Mucosa of rectum (tissue), 2 donors: ENCODE results near the gene DGKI.

Experiments used
- H3K27ac ChIP-seq, 2 donors: one replicate each; pipeline ENCODE4 v1.7.0; 2013; ENCODE audit warnings: inconsistent platforms in 2 of 2, low read depth in 2 of 2, low read length in 2 of 2
- H3K27me3 ChIP-seq, 2 donors: one replicate each; pipeline ENCODE4 v1.7.0; 2013; ENCODE audit warnings: low read length in 2 of 2; ENCODE audit not compliant: control insufficient read depth in 2 of 2, insufficient read depth in 2 of 2
- H3K36me3 ChIP-seq, 2 donors: one replicate each; pipeline ENCODE4 v1.7.0; 2013; ENCODE audit warnings: low read length in 2 of 2; ENCODE audit not compliant: control insufficient read depth in 2 of 2, insufficient read depth in 2 of 2
- H3K4me1 ChIP-seq, 2 donors: one replicate each; pipeline ENCODE4 v1.7.0; 2013; ENCODE audit warnings: low read length in 2 of 2, mild to moderate bottlenecking in 1 of 2; ENCODE audit not compliant: control insufficient read depth in 2 of 2, insufficient read depth in 2 of 2
- H3K4me3 ChIP-seq, 2 donors: one replicate each; pipeline ENCODE4 v1.7.0; 2013; ENCODE audit warnings: low read length in 2 of 2
- H3K9ac ChIP-seq, 2 donors: one replicate each; pipeline ENCODE4 v1.7.0; 2013; ENCODE audit warnings: low read length in 2 of 2, low read depth in 1 of 2, mild to moderate bottlenecking in 1 of 2
- H3K9me3 ChIP-seq, 2 donors: one replicate each; pipeline ENCODE4 v1.7.0; 2013; ENCODE audit warnings: low read length in 2 of 2; ENCODE audit not compliant: control insufficient read depth in 2 of 2
- donor health status: healthy.
- donor health status: Normal muscosa, but diverticular disease.

Gene DGKI

GRCh38 chr7:137685433-137686164 is 161.2 kb downstream of the DGKI start:
- H3K4me3 ChIP-seq, result no peak overlapping the region
- no peak overlapping the region for H3K9ac ChIP-seq
- no peak overlapping the region for H3K27ac ChIP-seq
- H3K9me3 ChIP-seq, result no peaks in the 10 kb centered on the region
- no peaks in the 10 kb centered on the region for H3K27me3 ChIP-seq
- H3K4me1 ChIP-seq, result no peaks in the 10 kb centered on the region
- H3K36me3 ChIP-seq, result no peaks in the 10 kb centered on the region

GRCh38 chr7:137684776-137685175 is 162.0 kb downstream of the DGKI start:
- Histone ChIP-seq H3K4me3 (no peak overlapping the region), H3K27ac (no peak overlapping the region), H3K4me1 (no peaks in the 10 kb centered on the region), H3K9ac (no peak overlapping the region), H3K9me3 (no peaks in the 10 kb centered on the region), H3K27me3 (no peaks in the 10 kb centered on the region), H3K36me3 (no peaks in the 10 kb centered on the region)

- Histone ChIP-seq H3K9me3 (no peaks in the 10 kb centered on the region), H3K27ac (no peak overlapping the region), H3K9ac (no peak overlapping the region), H3K4me3 (no peak overlapping the region), H3K36me3 (no peaks in the 10 kb centered on the region), H3K4me1 (no peaks in the 10 kb centered on the region), H3K27me3 (no peaks in the 10 kb centered on the region)
Measured at GRCh38 chr7:137684316-137684715, 162.5 kb downstream of the DGKI start.

GRCh38 chr7:137682596-137682995 is 164.2 kb downstream of the DGKI start:
- Histone ChIP-seq H3K9ac (no peak overlapping the region), H3K27me3 (no peaks in the 10 kb centered on the region), H3K4me1 (no peaks in the 10 kb centered on the region), H3K4me3 (no peak overlapping the region), H3K27ac (no peak overlapping the region), H3K9me3 (no peaks in the 10 kb centered on the region), H3K36me3 (no peaks in the 10 kb centered on the region)

- no peaks in the 10 kb centered on the region for H3K36me3 ChIP-seq
- H3K27ac ChIP-seq, result no peak overlapping the region
- no peak overlapping the region for H3K4me3 ChIP-seq
- no peaks in the 10 kb centered on the region for H3K4me1 ChIP-seq
- H3K9ac ChIP-seq, result no peak overlapping the region
- no peaks in the 10 kb centered on the region for H3K9me3 ChIP-seq
- no peaks in the 10 kb centered on the region for H3K27me3 ChIP-seq
Measured at GRCh38 chr7:137681657-137682562, 164.9 kb downstream of the DGKI start.

GRCh38 chr7:137674551-137675409 is 172.0 kb downstream of the DGKI start:
- H3K4me3 ChIP-seq, result no peak overlapping the region

GRCh38 chr7:137674048-137674447 is 172.7 kb downstream of the DGKI start:
- H3K36me3 ChIP-seq, result no peaks in the 10 kb centered on the region

More at GRCh38 chr7:137674551-137675409, 172.0 kb downstream of the DGKI start:
- no peak overlapping the region for H3K27ac ChIP-seq
- H3K9me3 ChIP-seq, result no peaks in the 10 kb centered on the region
- no peaks in the 10 kb centered on the region for H3K4me1 ChIP-seq
- peaks cover 0 to 2% of the 10 kb centered on the region in 2 donors for H3K27me3 ChIP-seq
- H3K36me3 ChIP-seq, result no peaks in the 10 kb centered on the region
- no peak overlapping the region for H3K9ac ChIP-seq

GRCh38 chr7:137671920-137672319 is 174.9 kb downstream of the DGKI start:
- H3K4me3 ChIP-seq, result no peak overlapping the region
- no peak overlapping the region for H3K27ac ChIP-seq
- no peaks in the 10 kb centered on the region for H3K9me3 ChIP-seq
- H3K36me3 ChIP-seq, result no peaks in the 10 kb centered on the region
- H3K27me3 ChIP-seq, result peaks cover 0 to 2% of the 10 kb centered on the region in 2 donors
- no peak overlapping the region for H3K9ac ChIP-seq
- H3K4me1 ChIP-seq, result no peaks in the 10 kb centered on the region

More at GRCh38 chr7:137674048-137674447, 172.7 kb downstream of the DGKI start:
- Histone ChIP-seq H3K9me3 (no peaks in the 10 kb centered on the region), H3K9ac (no peak overlapping the region), H3K27ac (no peak overlapping the region), H3K4me1 (no peaks in the 10 kb centered on the region), H3K4me3 (no peak overlapping the region), H3K27me3 (peaks cover 0 to 2% of the 10 kb centered on the region in 2 donors)

- Histone ChIP-seq H3K9ac (no peak overlapping the region), H3K36me3 (no peaks in the 10 kb centered on the region), H3K27ac (no peak overlapping the region), H3K4me3 (no peak overlapping the region), H3K27me3 (peaks cover 0 to 2% of the 10 kb centered on the region in 2 donors), H3K4me1 (no peaks in the 10 kb centered on the region), H3K9me3 (no peaks in the 10 kb centered on the region)
Measured at GRCh38 chr7:137670222-137671064, 176.3 kb downstream of the DGKI start.
